Pancreas (tissue), 10 donors: ENCODE data around the gene SHISAL2B. TPM values are rescaled to one million over a fixed set of nuclear protein-coding genes. Genes with fewer than 3 reads are reported as not detected.

Source experiments
- ATAC-seq, 4 donors: fragments of 200-7000 bp; cut with Tn5 transposase; one replicate each; pipeline versions ENCODE4 v1.8.0 to v1.9.1; 2020; ENCODE audit warnings: mild to moderate bottlenecking in 4 of 4, moderate library complexity in 4 of 4
- DNase-seq, 6 donors: peaks; one replicate each; pipeline ENCODE4 v3.0.0-alpha.2; 2020
- FAIRE-seq: peaks from 2 replicates; lab custom pipeline; 2012; peaks lifted over from hg19 to GRCh38; lab: Jason Lieb, UNC
- H3K27ac ChIP-seq, 4 donors: fragments of 200-600 bp; sonication (generic); 1 replicate in 3 of 4; 2 replicates in 1 of 4; pipeline versions ENCODE4 v1.5.0 to v1.8.0; 2020
- H3K27me3 ChIP-seq, 4 donors: fragments of 200-600 bp; one replicate each; pipeline ENCODE4 v1.8.0; 2021
- H3K36me3 ChIP-seq, 3 donors: fragments of 200-600 bp; sonication (generic) in 1 of 3; one replicate each; pipeline versions ENCODE4 v1.5.0 to v1.8.0; 2020 to 2021
- H3K4me1 ChIP-seq, 3 donors: fragments of 200-600 bp; one replicate each; pipeline ENCODE4 v1.8.0; 2021
- H3K4me3 ChIP-seq, 4 donors: fragments of 200-600 bp; sonication (generic) in 2 of 4; one replicate each; pipeline versions ENCODE4 v1.5.0 to v1.8.0; 2020 to 2021
- H3K9me3 ChIP-seq, 4 donors: fragments of 200-600 bp; one replicate each; pipeline ENCODE4 v1.8.0; 2021
- CTCF ChIP-seq, 4 donors: fragments of 200-600 bp; sonication (generic) in 3 of 4; IDR thresholded peaks; one replicate each; pipeline versions ENCODE4 v1.5.0 to v1.8.0; 2021; ENCODE audit warnings: antibody characterized with exemption in 4 of 4
- WGBS, 2 donors: extraction: QIAGEN DNeasy Blood & Tissue Kit; methylation state at CpG; one replicate each; pipeline ENCODE4 v1.1.7; 2013; 5-methylcytosine and 5-hydroxymethylcytosine counted together
- intact Hi-C, 3 donors: fragments of 100-400 bp; cut with DNase I; formaldehyde crosslinking; loops; one replicate each; pipeline versions ENCODE4 v1.11.1 to v1.14.2; 2022
- polyA plus RNA-seq, 2 donors: library from polyadenylated mRNA; stranded (reverse); fragments of 200-250 nt; gene quantifications; one replicate each; pipeline ENCODE4 v1.2.3, GENCODE V29; 2013
- total RNA-seq, 6 donors: library from RNA; stranded (reverse); fragmentation: NEBNext Ultra II Directional in 4 of 6; extraction: Animal tissue kit (Norgen Biotek cat#: 25700) in 4 of 6; gene quantifications; one replicate each; pipeline versions ENCODE4 v1.2.1 to v1.2.4, GENCODE V29; 2021 to 2023
- donor health status: healthy with polysubstance abuse.
- donor health status: DM: no; HTN: no; CAD: no; lungs with moderate emphysema.
- donor health status: DM: no; HTN: no; CAD: no.
- donor health status: control.
- donor health status: control.
- donor health status: Bipolar disorder and iron deficiency.
- donor health status: DM: yes; HTN: yes; CAD: no.
- donor health status: DM: no; HTN: no; CAD: no.
- donor health status: DM: no; HTN: no; CAD: no.
- donor health status: DM: yes; HTN: yes; CAD: no.

The SHISAL2B gene
- total and polyA plus RNA-seq, 8 donors: 1.2 to 69.8 (median 2.7) TPM

- intact Hi-C loops: no loop called here
- DNase-seq (no peak), ATAC-seq (no peak), FAIRE-seq (no peak)
- no peaks in the 10 kb centered on the region for H3K9me3 ChIP-seq
- no peaks in the 10 kb centered on the region for H3K27me3 ChIP-seq
- no peak overlapping the region for H3K27ac ChIP-seq
- WGBS, 2 donors: 65 to 78% methylated on average over 2 of the region's 2 CpGs
- no peak overlapping the region for H3K4me3 ChIP-seq
- H3K36me3 ChIP-seq: peaks cover 0 to 8% (median 0%) of the 10 kb centered on the region in 3 donors
- TF ChIP-seq CTCF (IDR thresholded peaks at IDR 0.05): no peak
- peaks cover 15 to 27% (median 19%) of the 10 kb centered on the region in 3 donors for H3K4me1 ChIP-seq
Observed at GRCh38 chr5:64765804-64766504, 75.7 kb downstream of the SHISAL2B start.

- 68 to 76% methylated on average over 2 of the region's 2 CpGs for WGBS, 2 donors
- intact Hi-C loops: no loop called here
- no peak overlapping the region for H3K27ac ChIP-seq
- no peak for TF ChIP-seq CTCF (IDR thresholded peaks at IDR 0.05)
- H3K4me3 ChIP-seq: peak overlapping the region in 2 of 4 donors; percentile 72 to 79
- ATAC-seq (no peak), DNase-seq (no peak), FAIRE-seq (no peak)
- H3K36me3 ChIP-seq: peaks cover 0 to 8% (median 0%) of the 10 kb centered on the region in 3 donors
- H3K27me3 ChIP-seq: no peaks in the 10 kb centered on the region
- H3K4me1 ChIP-seq: peaks cover 15 to 27% (median 19%) of the 10 kb centered on the region in 3 donors
- H3K9me3 ChIP-seq: no peaks in the 10 kb centered on the region
Observed at GRCh38 chr5:64766941-64767340, 76.6 kb downstream of the SHISAL2B start.

Other genes starting within 250 kb of the SHISAL2B start
- gene RGS7BP, start 184.5 kb upstream of the SHISAL2B start, total RNA-seq: under 1 TPM; 0.04 to 0.58 (median 0.24) TPM
- gene RGS7BP, start 184.5 kb upstream of the SHISAL2B start, polyA plus RNA-seq: under 1 TPM; 0.04 to 0.16 TPM
- gene SREK1IP1, start 78.2 kb downstream of the SHISAL2B start, total RNA-seq: 10 to 100 TPM in 3 of 6 donors, 1 to 10 TPM in 3; 9.2 to 13.6 (median 10.2) TPM
- 10 to 100 TPM in 1 of 2 donors, 1 to 10 TPM in 1; 9.8 to 17.8 TPM for gene SREK1IP1, start 78.2 kb downstream of the SHISAL2B start, polyA plus RNA-seq
- 10 to 100 TPM in 1 of 6 donors, 1 to 10 TPM in 5; 3.7 to 13.3 (median 7.0) TPM for gene CWC27, start 78.4 kb downstream of the SHISAL2B start, total RNA-seq
- gene CWC27, start 78.4 kb downstream of the SHISAL2B start, polyA plus RNA-seq: 1 to 10 TPM; 5.5 to 8.9 TPM